K562 (cell line): Measurements from ENCODE around the gene ABHD3. TPM values are rescaled to one million over a fixed set of nuclear protein-coding genes. Genes with fewer than 3 reads are reported as not detected.

Experiments used
- ETS2 ChIP-seq: IDR thresholded peaks from 2 replicates; pipeline ENCODE4 v1.6.1; 2016; ENCODE audit warnings: borderline replicate concordance, missing genetic modification characterization, mild to moderate bottlenecking, moderate library complexity, missing compliant biosample characterization; ENCODE audit not compliant: poor library complexity, severe bottlenecking
- FOSL1 ChIP-seq: fragments of 200-800 bp; sonication (Bioruptor generic); conservative IDR thresholded peaks from 2 replicates; pipeline ENCODE4 v1.6.1; 2016; ENCODE audit warnings: missing genetic modification characterization, missing compliant biosample characterization
- GABPB1 ChIP-seq: sonication (generic); formaldehyde crosslinking; IDR thresholded peaks from 2 replicates; pipeline ENCODE4 v1.8.0; 2022; ENCODE audit warnings: mild to moderate bottlenecking, missing genetic modification reagents
- MCM3 ChIP-seq: fragments of 450-650 bp; IDR thresholded peaks from 2 replicates; pipeline ENCODE4 v1.6.1; 2016
- MNT ChIP-seq, 2 experiments: fragments of 450-650 bp; conservative IDR thresholded peaks; 2 replicates each; pipeline ENCODE4 v1.6.1; 2017; ENCODE audit warnings: mild to moderate bottlenecking in 2 of 2, moderate library complexity in 2 of 2
- MTA2 ChIP-seq: fragments of 450-650 bp; IDR thresholded peaks from 2 replicates; pipeline ENCODE4 v1.6.1; 2016; ENCODE audit warnings: low read depth
- MYBL2 ChIP-seq, 2 experiments: fragments of 450-650 bp in 1 of 2; sonication (generic) in 1 of 2; formaldehyde crosslinking in 1 of 2; IDR thresholded peaks; 2 replicates each; pipeline versions ENCODE4 v1.6.1 to v1.8.1; 2017 to 2022; ENCODE audit warnings: borderline replicate concordance in 1 of 2, inconsistent platforms in 1 of 2, low read depth in 1 of 2, mild to moderate bottlenecking in 1 of 2, missing genetic modification reagents in 1 of 2, moderate library complexity in 1 of 2
- NFE2 ChIP-seq: IDR thresholded peaks from 2 replicates; pipeline ENCODE4 v1.6.1; 2014; ENCODE audit warnings: antibody characterized with exemption, low read depth
- PCBP1 ChIP-seq: fragments of 200-400 bp; formaldehyde crosslinking; IDR thresholded peaks from 2 replicates; pipeline ENCODE4 v1.6.1; 2018; ENCODE audit warnings: mild to moderate bottlenecking, low read depth, low read length; ENCODE audit not compliant: poor library complexity, severe bottlenecking
- POLR2H ChIP-seq: IDR thresholded peaks from 2 replicates; pipeline ENCODE4 v1.6.1; 2016; ENCODE audit warnings: missing genetic modification characterization, low read depth, mild to moderate bottlenecking, control low read depth, missing compliant biosample characterization, moderate library complexity
- SIN3A ChIP-seq, 2 experiments: fragments of 150-350 bp in 1 of 2; IDR thresholded peaks; 2 replicates each; pipeline ENCODE4 v1.6.1; 2011 to 2016; ENCODE audit warnings: borderline replicate concordance in 2 of 2, low read depth in 2 of 2, low read length in 2 of 2, mild to moderate bottlenecking in 2 of 2, moderate library complexity in 2 of 2; ENCODE audit not compliant: control insufficient read depth in 1 of 2
- TRIM24 ChIP-seq, 2 experiments: fragments of 450-650 bp; IDR thresholded peaks; 2 replicates each; pipeline ENCODE4 v1.6.1; 2016
- YY1 ChIP-seq, 3 experiments: IDR thresholded peaks; 2 replicates each; pipeline ENCODE4 v1.6.1; 2011; ENCODE audit warnings: low read length in 2 of 3, mild to moderate bottlenecking in 2 of 3, moderate library complexity in 2 of 3, borderline replicate concordance in 1 of 3, control low read depth in 1 of 3, low read depth in 1 of 3; ENCODE audit not compliant: insufficient read depth in 3 of 3, insufficient replicate concordance in 2 of 3, control insufficient read depth in 1 of 3, insufficient read length in 1 of 3; ENCODE audit errors: extremely low read depth in 1 of 3
- ZNF174 ChIP-seq: fragments of 250-450 bp; sonication (Bioruptor Pico); IDR thresholded peaks from 2 replicates; pipeline ENCODE4 v1.4.0; 2020; ENCODE audit warnings: mild to moderate bottlenecking
- ZNF253 ChIP-seq: fragments of 250-450 bp; sonication (Bioruptor Pico); conservative IDR thresholded peaks from 2 replicates; pipeline ENCODE4 v1.6.1; 2021; ENCODE audit warnings: mild to moderate bottlenecking
- ZNF764 ChIP-seq: fragments of 250-450 bp; sonication (Bioruptor Pico); IDR thresholded peaks from 2 replicates; pipeline ENCODE4 v1.4.0; 2020; ENCODE audit warnings: low read depth, mild to moderate bottlenecking, moderate library complexity
- ZNF778 ChIP-seq: fragments of 450-650 bp; formaldehyde crosslinking; IDR thresholded peaks from 2 replicates; pipeline ENCODE4 v1.4.0; 2020; ENCODE audit warnings: mild to moderate bottlenecking, moderate library complexity
- polyA plus RNA-seq, 8 experiments: library from polyadenylated mRNA; depleted of rRNA in 4 of 8; stranded (reverse) in 5 of 8; unstranded in 3 of 8; fragments of >200 nt; fragmentation: Nextera tagmentation in 2 of 8; fragmentation: Illumina TruSeq in 1 of 8; extraction: Ambion mirVana in 2 of 8; extraction: Trizol in 1 of 8; gene quantifications; 2 replicates each; pipeline versions ENCODE4 v1.2.1 to v1.2.3, GENCODE V29; 2011 to 2014; ENCODE audit warnings: inconsistent platforms in 1 of 8, missing spikeins in 1 of 8
- total RNA-seq, 7 experiments: library from RNA; depleted of rRNA in 6 of 7; stranded (reverse); fragments of >200 nt in 6 of 7; fragmentation: Illumina TruSeq in 2 of 7; extraction: Trizol in 2 of 7; gene quantifications; 2 replicates each; pipeline versions ENCODE4 v1.2.1 to v1.2.3, GENCODE V29; 2011 to 2021; ENCODE audit warnings: low replicate concordance in 1 of 7
- TF ChIP-seq, protein P1 (sequence below): sonication (generic); formaldehyde crosslinking; IDR thresholded peaks from 2 replicates; pipeline ENCODE4 v1.8.0; 2023; ENCODE audit warnings: mild to moderate bottlenecking, missing genetic modification reagents
- TF ChIP-seq, protein P2 (sequence below): fragments of 450-650 bp; formaldehyde crosslinking; IDR thresholded peaks from 2 replicates; pipeline ENCODE4 v1.4.0; 2020; ENCODE audit warnings: mild to moderate bottlenecking, mixed read lengths

ABHD3 gene
- total and polyA plus RNA-seq, 9 of the 15 experiments (the other 6 are each of a cell fraction or from before 2014, with no cell fraction given) = 6.3 to 38.8 (median 19.4) TPM

- no peak for TF ChIP-seq NFE2
- peak in 1 of 2 experiments; percentile 26; a peak in 1 of 4 replicates for TF ChIP-seq SIN3A (IDR thresholded peaks at IDR 0.05; ENCODE audit: borderline replicate concordance in 2 of 2, control insufficient read depth in 1 of 2, low read depth in 2 of 2, low read length in 2 of 2)
- TF ChIP-seq PCBP1 = peak; percentile 18
- TF ChIP-seq MYBL2 (IDR thresholded peaks at IDR 0.05; ENCODE audit: low read depth) = no peak
- no peak for TF ChIP-seq MYBL2 (CRISPR knock-in tag; IDR thresholded peaks at IDR 0.05; ENCODE audit: borderline replicate concordance)
- no peak for TF ChIP-seq GABPB1
- TF ChIP-seq ZNF174 (CRISPR knock-in tag) = no peak
- peak in 1 of 2 experiments; percentile 49; a peak in 1 of 4 replicates for TF ChIP-seq MNT (conservative IDR thresholded peaks at IDR 0.05)
- TF ChIP-seq, protein P1, sequence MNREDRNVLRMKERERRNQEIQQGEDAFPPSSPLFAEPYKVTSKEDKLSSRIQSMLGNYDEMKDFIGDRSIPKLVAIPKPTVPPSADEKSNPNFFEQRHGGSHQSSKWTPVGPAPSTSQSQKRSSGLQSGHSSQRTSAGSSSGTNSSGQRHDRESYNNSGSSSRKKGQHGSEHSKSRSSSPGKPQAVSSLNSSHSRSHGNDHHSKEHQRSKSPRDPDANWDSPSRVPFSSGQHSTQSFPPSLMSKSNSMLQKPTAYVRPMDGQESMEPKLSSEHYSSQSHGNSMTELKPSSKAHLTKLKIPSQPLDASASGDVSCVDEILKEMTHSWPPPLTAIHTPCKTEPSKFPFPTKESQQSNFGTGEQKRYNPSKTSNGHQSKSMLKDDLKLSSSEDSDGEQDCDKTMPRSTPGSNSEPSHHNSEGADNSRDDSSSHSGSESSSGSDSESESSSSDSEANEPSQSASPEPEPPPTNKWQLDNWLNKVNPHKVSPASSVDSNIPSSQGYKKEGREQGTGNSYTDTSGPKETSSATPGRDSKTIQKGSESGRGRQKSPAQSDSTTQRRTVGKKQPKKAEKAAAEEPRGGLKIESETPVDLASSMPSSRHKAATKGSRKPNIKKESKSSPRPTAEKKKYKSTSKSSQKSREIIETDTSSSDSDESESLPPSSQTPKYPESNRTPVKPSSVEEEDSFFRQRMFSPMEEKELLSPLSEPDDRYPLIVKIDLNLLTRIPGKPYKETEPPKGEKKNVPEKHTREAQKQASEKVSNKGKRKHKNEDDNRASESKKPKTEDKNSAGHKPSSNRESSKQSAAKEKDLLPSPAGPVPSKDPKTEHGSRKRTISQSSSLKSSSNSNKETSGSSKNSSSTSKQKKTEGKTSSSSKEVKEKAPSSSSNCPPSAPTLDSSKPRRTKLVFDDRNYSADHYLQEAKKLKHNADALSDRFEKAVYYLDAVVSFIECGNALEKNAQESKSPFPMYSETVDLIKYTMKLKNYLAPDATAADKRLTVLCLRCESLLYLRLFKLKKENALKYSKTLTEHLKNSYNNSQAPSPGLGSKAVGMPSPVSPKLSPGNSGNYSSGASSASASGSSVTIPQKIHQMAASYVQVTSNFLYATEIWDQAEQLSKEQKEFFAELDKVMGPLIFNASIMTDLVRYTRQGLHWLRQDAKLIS (CRISPR knock-in tag) = no peak; the same call in 1 of the 2 replicates
- TF ChIP-seq, protein P2, sequence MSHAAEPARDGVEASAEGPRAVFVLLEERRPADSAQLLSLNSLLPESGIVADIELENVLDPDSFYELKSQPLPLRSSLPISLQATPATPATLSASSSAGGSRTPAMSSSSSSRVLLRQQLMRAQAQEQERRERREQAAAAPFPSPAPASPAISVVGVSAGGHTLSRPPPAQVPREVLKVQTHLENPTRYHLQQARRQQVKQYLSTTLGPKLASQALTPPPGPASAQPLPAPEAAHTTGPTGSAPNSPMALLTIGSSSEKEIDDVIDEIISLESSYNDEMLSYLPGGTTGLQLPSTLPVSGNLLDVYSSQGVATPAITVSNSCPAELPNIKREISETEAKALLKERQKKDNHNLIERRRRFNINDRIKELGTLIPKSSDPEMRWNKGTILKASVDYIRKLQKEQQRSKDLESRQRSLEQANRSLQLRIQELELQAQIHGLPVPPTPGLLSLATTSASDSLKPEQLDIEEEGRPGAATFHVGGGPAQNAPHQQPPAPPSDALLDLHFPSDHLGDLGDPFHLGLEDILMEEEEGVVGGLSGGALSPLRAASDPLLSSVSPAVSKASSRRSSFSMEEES (CRISPR knock-in tag) = no peak
- TF ChIP-seq ZNF764 (CRISPR knock-in tag) = no peak
- TF ChIP-seq POLR2H = peak; percentile 72
- TF ChIP-seq FOSL1 = no peak
- TF ChIP-seq YY1 (IDR thresholded peaks at IDR 0.05; ENCODE audit: borderline replicate concordance in 1 of 3, control insufficient read depth in 1 of 3, extremely low read depth in 1 of 3, insufficient read depth in 3 of 3, insufficient read length in 1 of 3, insufficient replicate concordance in 2 of 3, low read depth in 1 of 3, low read length in 2 of 3) = peak in 1 of 3 experiments; percentile 61
- TF ChIP-seq ETS2 = no peak
- TF ChIP-seq MTA2 = no peak
- no peak for TF ChIP-seq ZNF253
- no peak for TF ChIP-seq TRIM24 (IDR thresholded peaks at IDR 0.05)
- TF ChIP-seq ZNF778 = no peak
- TF ChIP-seq MCM3 = no peak
Measured at GRCh38 chr18:21704603-21705364, at the start of gene ABHD3 (continued).
